HEK293T (cell line): ENCODE data around the gene SUMO2.

Experiments used
- ARNT ChIP-seq: fragments of 450-650 bp; IDR thresholded peaks from 2 replicates; pipeline ENCODE4 v1.6.1; 2017; ENCODE audit warnings: mild to moderate bottlenecking
- BHLHE40 ChIP-seq: fragments of 450-650 bp; IDR thresholded peaks from 2 replicates; pipeline ENCODE4 v1.6.1; 2016; ENCODE audit warnings: mild to moderate bottlenecking, moderate library complexity, borderline replicate concordance
- ELF4 ChIP-seq: fragments of 450-650 bp; IDR thresholded peaks from 2 replicates; pipeline ENCODE4 v1.6.1; 2017; ENCODE audit warnings: antibody characterized with exemption
- FOXA1 ChIP-seq: fragments of 450-650 bp; IDR thresholded peaks from 2 replicates; pipeline ENCODE4 v1.6.1; 2016; ENCODE audit warnings: mild to moderate bottlenecking
- FOXK2 ChIP-seq: fragments of 450-650 bp; IDR thresholded peaks from 2 replicates; pipeline ENCODE4 v1.6.1; 2016; ENCODE audit warnings: mild to moderate bottlenecking
- FOXM1 ChIP-seq: fragments of 450-650 bp; IDR thresholded peaks from 2 replicates; pipeline ENCODE4 v1.6.1; 2017; ENCODE audit warnings: mild to moderate bottlenecking, borderline replicate concordance
- HDGF ChIP-seq: fragments of 450-650 bp; IDR thresholded peaks from 2 replicates; pipeline ENCODE4 v1.6.1; 2017; ENCODE audit warnings: antibody characterized with exemption, borderline replicate concordance
- L3MBTL2 ChIP-seq: fragments of 450-650 bp; conservative IDR thresholded peaks from 2 replicates; pipeline ENCODE4 v1.6.1; 2016; ENCODE audit warnings: mild to moderate bottlenecking
- LEF1 ChIP-seq: fragments of 450-650 bp; IDR thresholded peaks from 2 replicates; pipeline ENCODE4 v1.6.1; 2017; ENCODE audit warnings: mild to moderate bottlenecking, borderline replicate concordance
- NFRKB ChIP-seq: fragments of 450-650 bp; IDR thresholded peaks from 2 replicates; pipeline ENCODE4 v1.6.1; 2016; ENCODE audit warnings: mild to moderate bottlenecking, moderate library complexity
- SP1 ChIP-seq: fragments of 450-650 bp; IDR thresholded peaks from 2 replicates; pipeline ENCODE4 v1.6.1; 2017
- SUZ12 ChIP-seq: fragments of 450-650 bp; IDR thresholded peaks from 2 replicates; pipeline ENCODE4 v1.6.1; 2016; ENCODE audit warnings: mild to moderate bottlenecking
- TARDBP ChIP-seq: fragments of 450-650 bp; IDR thresholded peaks from 2 replicates; pipeline ENCODE4 v1.6.1; 2016

GRCh38 chr17:75173526-75173925 lies 9.2 kb downstream of the SUMO2 start:
- TF ChIP-seq HDGF (no peak), BHLHE40 (no peak), L3MBTL2 (no peak), SUZ12 (no peak), ARNT (no peak), FOXA1 (no peak), SP1 (no peak), LEF1 (no peak), ELF4 (no peak), NFRKB (no peak), FOXK2 (no peak), FOXM1 (no peak), TARDBP (no peak)
